NCI-H1694 treated with DMSO at 0.1 percent for 48 hours (cell line): ENCODE results near the gene PRKN.

Experiments used
- DNase-seq: peaks from one replicate; lab custom pipeline; 2025; lab: John Stamatoyannopoulos, UW

The PRKN gene

GRCh38 chr6:161374971-161375873 is 1352.3 kb downstream of the PRKN start:
- no peak for DNase-seq

DNA sequence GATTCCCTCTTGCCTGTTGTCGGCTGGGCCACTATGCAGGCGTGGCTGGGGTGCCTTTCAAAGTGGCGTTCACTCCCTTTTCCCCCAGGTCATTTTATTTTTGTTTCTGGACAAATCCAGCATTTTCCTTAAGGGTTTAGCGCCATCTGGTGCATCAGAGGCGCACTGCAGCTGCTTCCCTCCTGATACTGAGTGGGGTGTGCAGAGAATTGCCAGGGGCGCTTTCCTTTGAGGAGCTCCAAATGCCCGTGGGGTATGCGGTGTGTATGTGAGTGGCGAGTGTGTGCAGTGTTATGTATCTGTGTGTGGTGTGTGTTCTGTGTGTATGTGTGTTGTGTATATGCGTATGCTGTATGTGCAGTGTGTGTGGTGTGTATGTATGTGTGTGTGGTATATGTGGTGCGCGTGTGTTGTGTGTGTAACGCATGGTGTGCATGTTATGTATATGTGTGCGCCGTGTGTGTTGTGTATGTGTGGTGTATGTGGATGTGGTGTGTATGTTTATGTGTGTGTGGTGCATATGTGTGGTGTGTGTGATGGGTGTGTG is 1353.6 kb downstream of the PRKN start:
- DNase-seq, result no peak

DNA sequence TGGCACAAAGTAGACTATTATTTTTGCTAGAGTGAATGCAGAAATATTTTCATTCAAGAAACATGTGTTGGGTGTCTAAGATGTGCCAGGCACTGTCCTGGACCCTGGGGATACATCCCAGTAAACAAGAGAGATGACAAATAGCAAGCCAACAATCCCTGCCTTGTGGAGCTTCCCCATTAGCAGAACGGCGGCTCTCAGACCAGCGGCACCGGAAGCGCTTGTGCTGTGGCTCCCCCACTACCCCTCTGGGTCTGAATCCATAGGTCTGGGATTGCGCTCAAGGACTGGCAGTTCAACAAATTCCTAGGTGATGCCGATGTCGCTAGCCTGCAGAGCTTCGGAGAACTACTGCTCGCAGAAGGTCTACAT is 1355.2 kb downstream of the PRKN start:
- DNase-seq, result no peak

- DNase-seq, result peak; percentile 34
Observed at GRCh38 chr6:161370880-161371279, 1356.7 kb downstream of the PRKN start.

DNA sequence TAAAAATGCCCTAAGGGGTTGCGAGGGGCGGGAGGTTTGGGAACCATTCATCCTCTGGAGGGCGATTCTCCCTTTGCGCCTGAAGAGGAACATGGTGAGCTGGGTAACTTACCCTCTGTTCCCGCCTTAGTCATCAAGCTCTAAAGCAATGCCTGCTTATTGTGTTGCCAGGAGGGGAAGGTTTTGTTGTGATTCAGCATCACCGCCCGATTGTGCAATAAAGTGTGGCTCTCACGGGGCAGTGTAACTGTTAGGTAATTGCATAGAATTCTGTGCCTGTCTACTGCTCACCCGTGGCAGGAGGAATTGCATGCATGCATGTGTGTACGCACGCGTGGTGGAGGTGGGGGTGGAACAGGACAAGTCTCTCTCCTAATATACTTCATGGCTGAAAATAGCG is 1358.2 kb downstream of the PRKN start:
- DNase-seq, result no peak

DNA sequence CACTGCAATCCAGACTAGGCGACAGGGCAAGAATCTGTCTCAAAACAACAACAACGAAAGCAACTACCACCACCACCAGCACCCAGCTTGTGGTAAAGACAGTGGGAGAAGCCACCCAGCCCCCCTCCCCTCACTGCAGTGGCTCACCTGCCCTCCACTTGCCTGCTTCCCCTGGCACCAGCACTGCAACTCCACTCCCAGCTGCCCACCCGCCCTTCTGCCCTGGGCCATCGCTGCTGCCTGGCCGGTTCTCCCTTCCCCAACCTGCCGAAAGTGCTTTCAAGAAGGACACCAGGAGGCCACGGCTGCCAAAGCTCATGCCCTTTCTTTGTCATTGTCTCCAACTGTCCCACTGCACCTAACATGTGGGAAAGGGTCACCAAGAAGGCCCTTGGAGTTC is 1359.1 kb downstream of the PRKN start:
- no peak for DNase-seq

DNA sequence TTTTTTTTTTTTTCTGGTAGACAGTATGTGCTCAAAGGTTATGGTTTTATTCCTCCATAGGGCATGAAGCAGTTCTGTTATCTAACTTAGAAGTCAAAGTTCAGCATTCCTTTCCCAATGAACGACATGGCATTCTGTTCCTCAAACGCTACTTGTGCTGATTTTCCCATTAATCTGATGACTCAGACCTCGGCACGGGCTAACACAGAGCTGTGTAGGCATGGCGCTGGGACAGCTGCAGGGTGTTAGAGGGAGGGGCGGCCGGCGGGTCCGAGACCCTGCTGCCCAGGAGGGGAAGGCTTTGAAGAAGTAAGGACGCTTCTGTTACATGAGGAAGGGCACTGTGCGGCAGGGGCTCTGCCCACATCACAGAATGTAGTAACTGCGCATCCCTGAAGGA is 1360.1 kb downstream of the PRKN start:
- DNase-seq, result no peak

GRCh38 chr6:161366301-161366923 is 1361.2 kb downstream of the PRKN start:
- DNase-seq, result no peak

- DNase-seq, result no peak
Observed at GRCh38 chr6:161365633-161366032, 1361.9 kb downstream of the PRKN start.

- no peak for DNase-seq
Observed at GRCh38 chr6:161363286-161363685, 1364.3 kb downstream of the PRKN start.

DNA sequence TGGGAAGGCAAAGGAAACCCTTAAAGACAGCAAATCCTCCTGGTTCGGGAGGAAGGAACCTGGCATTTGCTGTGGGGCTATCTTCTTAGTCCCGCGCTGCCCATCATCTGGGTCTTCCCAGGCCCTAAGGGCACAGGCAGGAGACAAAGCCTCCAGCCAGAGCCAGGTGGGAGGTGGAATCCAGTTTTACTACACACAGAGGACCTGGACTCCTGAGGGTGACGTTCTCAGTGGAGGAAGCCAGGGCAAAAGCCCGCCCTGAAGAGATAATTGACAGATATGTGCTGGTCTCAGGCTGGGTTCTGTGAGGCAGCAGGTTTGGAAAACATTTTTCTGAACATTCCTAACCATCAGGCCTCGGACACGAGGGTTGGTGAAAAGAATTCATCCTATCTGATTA is 1365.3 kb downstream of the PRKN start:
- DNase-seq, result no peak

GRCh38 chr6:161361529-161361928 is 1366.0 kb downstream of the PRKN start:
- no peak for DNase-seq

DNA sequence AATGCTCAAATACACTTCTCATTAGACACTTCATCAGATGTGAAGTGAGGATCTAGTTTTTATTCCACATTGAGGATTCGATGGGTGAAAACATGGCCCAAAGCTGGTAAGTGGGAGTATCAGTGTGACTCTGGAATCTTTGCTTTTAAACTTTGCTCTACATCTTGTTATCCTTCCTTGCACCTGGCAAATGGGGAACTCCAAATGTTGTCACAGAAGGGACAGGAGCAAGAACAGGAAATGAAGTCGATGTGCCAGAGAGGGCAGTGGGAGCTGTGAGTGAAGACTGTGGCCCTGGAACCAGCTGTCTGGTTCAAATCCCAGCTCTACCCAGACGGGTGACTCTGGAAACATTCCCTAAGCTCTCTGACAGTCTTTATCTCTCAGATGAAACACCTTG is 1367.0 kb downstream of the PRKN start:
- DNase-seq, result no peak

- no peak for DNase-seq
Observed at GRCh38 chr6:161359618-161359945, 1368.0 kb downstream of the PRKN start.

DNA sequence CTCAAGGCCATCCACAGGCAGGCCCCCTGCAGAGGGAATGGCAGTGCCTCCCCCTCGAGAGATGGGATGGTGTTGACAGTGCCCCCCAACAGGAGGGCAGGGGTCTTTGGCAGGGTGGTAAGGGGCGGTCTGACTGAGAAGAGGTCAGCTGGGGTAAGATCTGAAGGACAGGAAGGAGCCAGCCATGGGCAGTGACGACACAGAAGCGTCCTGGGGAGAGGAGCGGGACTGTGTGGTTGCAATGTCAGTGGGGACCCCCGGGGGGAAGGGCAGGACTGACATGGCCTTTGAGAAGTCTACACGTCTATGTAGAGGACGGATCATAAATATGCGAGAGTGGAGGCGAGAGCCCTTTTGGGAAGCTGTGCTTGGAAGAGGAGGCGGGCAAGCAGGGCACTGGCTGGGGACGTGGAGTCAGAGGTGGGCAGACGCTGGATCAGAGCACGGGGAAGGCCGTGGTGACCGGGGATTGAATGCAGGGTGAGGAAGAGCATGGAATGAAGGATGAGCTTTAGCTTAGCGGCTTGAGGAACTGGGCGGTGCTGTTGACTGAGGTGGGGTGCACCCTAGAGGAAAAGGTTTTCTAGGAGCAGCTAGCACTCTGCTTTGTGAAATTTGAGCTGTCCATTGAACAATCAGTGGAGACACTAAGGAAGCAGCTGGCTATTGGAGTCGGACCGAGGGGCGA is 1371.3 kb downstream of the PRKN start:
- DNase-seq, result no peak

GRCh38 chr6:161355696-161356095 is 1371.9 kb downstream of the PRKN start:
- no peak for DNase-seq

GRCh38 chr6:161354956-161355355 is 1372.6 kb downstream of the PRKN start:
- DNase-seq, result no peak

- DNase-seq, result no peak
Observed at GRCh38 chr6:161354276-161354840, 1373.2 kb downstream of the PRKN start.

- DNase-seq, result no peak
Observed at GRCh38 chr6:161353208-161353613, 1374.4 kb downstream of the PRKN start.

- no peak for DNase-seq
Observed at GRCh38 chr6:161351858-161352257, 1375.7 kb downstream of the PRKN start.

- no peak for DNase-seq
Observed at GRCh38 chr6:161349886-161350285, 1377.7 kb downstream of the PRKN start.

DNA sequence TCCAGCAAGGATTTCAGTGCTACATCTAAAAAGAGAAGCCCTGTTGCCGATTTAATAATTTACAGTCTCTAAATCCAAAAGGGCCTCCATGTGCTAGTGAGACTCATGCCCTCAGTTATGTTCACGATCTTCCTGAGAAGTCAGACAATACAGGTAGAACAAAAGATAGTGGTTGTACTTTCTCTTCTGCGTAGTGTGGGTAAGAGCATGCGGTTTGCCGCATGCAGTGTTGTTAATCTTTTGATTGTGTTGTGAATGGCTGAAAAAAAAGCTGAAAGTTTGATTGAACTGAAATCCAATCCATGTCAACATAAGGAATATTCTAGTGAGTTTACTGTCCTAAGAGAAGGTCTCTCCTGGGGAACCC is 1379.0 kb downstream of the PRKN start:
- DNase-seq, result no peak
